T-helper 17 cell (primary cell): ENCODE measurements around the gene KRTAP24-1. TPM values are rescaled to one million over a fixed set of nuclear protein-coding genes. Genes with fewer than 3 reads are reported as not detected.

Experiments used
- total RNA-seq, 4 donors: library from RNA in 2 of 4; stranded (reverse) in 2 of 4; gene quantifications; one replicate each; pipeline ENCODE4 v1.2.3 and lab custom pipeline; 2022 to 2026

Gene KRTAP24-1
- total RNA-seq, 2 donors from 2014 or later, result not detected

Other genes starting within 250 kb of the KRTAP24-1 start
- gene CLDN17, start 116.1 kb downstream of the KRTAP24-1 start, total RNA-seq, result not detected
- not detected for gene CLDN8, start 66.9 kb downstream of the KRTAP24-1 start, total RNA-seq
- not detected for gene KRTAP25-1, start 6.6 kb upstream of the KRTAP24-1 start, total RNA-seq
- not detected for gene KRTAP26-1, start 37.4 kb upstream of the KRTAP24-1 start, total RNA-seq
- not detected for gene KRTAP27-1, start 54.7 kb upstream of the KRTAP24-1 start, total RNA-seq
- not detected for gene KRTAP23-1, start 65.7 kb upstream of the KRTAP24-1 start, total RNA-seq
- gene KRTAP13-2, start 89.3 kb upstream of the KRTAP24-1 start, total RNA-seq, result not detected
- gene KRTAP13-1, start 113.1 kb upstream of the KRTAP24-1 start, total RNA-seq, result not detected
- gene KRTAP13-3, start 143.0 kb upstream of the KRTAP24-1 start, total RNA-seq, result not detected
- gene KRTAP13-4, start 147.3 kb upstream of the KRTAP24-1 start, total RNA-seq, result not detected
- not detected for gene KRTAP15-1, start 157.3 kb upstream of the KRTAP24-1 start, total RNA-seq
- gene KRTAP19-1, start 197.4 kb upstream of the KRTAP24-1 start, total RNA-seq, result not detected
- gene KRTAP19-2, start 204.5 kb upstream of the KRTAP24-1 start, total RNA-seq, result not detected
- not detected for gene KRTAP19-3, start 209.1 kb upstream of the KRTAP24-1 start, total RNA-seq
- gene KRTAP19-4, start 214.2 kb upstream of the KRTAP24-1 start, total RNA-seq, result not detected
- not detected for gene KRTAP19-5, start 219.2 kb upstream of the KRTAP24-1 start, total RNA-seq